ENCODE measurements around the gene ATF6B. TPM values are rescaled to one million over a fixed set of nuclear protein-coding genes. Genes with fewer than 3 reads are reported as not detected.

The ATF6B gene
- total RNA-seq, 1 donor from 2014 or later: 40.8 TPM

DNA sequence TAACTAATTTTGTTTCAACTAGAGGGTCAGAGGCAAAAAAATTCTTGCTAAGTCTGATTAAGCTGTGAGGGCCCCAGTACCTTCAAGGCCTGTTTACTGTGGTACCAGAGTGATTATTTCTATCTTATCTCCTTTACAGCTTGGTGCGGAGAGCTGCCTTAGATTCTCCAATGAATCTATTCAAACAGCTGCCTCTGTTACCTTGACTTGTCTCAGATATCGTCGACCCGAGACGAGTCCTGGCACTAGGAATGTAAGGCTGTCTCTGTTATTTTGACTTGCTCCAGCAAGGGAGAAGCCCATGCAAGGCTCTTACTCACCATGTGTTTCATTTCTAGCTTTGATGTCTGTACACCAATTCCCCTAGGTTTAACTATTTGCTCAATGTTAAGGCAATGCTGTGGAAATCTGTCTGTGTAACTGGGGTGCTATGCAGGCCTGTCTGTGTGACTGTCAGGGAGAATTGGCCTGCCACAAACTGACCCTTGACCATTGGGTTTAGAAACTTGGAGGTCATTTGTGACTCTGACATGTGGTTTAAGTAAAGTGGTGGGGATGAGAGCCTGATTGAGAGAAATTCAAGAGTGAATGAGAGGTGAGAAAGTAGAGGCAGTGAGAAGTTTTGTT is 12.5 kb upstream of the ATF6B start:
- DNase-seq (ENCODE audit: low spot score): no peak
- intact Hi-C loops (cut with DNase I): no loop called here

DNA sequence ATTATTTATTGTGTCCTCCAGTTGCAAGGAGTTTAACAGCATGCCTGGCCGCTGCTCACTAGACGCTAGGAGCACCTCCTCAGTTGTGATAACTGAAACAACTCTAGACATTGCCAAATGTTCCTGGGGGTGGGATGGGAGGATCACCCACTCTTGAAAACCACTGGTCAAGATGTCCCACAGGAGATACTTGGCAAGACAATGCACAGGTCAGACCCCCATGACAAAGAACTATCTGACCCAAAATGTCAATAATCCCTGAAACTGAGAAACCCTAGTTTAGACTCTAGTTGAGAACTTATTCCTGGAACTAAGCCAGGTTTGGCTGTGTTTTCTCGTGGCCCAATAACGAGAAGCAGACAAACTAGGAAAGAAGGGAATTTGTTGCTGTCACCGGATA is 11.5 kb upstream of the ATF6B start:
- DNase-seq (ENCODE audit: low spot score): no peak
- intact Hi-C loops (cut with DNase I): no loop called here

DNA sequence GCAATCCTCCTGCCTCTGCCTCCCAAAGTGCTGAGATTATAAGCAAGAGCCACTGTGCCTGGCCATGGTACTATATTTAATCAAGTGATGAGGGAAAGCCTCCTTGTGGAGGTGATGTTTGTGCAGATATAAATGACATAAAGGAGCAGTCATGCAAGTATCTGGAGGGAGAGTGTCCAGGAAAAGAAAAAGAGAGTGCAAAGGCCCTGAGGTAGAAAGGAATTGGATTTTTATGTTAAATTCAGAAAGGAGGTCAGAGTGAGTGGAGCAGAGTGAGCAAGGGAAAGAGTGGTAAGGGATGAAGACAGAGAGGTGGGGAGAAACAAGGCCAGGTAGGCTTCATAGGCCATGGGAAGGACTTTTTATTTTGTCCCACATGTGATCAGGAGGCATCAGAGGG is 9.4 kb upstream of the ATF6B start:
- intact Hi-C loops (cut with DNase I): no loop called here
- DNase-seq (ENCODE audit: low spot score): no peak

DNA sequence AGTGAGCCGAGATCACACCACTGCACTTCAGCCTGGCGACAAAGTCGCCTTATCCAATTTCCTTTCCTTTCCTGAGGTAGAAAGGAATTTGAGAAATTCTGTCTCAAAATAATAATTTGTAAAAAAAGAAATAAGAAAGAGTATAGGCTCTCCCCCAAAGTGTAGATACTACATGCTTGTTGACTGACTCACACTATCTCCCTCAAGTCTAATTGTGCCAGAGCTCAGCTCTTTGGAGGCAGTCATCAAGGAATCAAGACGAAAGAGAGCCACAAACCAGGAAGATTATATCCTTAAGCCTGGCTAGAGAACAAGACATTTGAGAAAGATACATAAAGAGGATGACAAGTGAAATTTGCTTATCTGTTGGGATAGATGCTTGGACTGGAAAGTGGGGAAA is 5.7 kb upstream of the ATF6B start:
- no peak for DNase-seq (ENCODE audit: low spot score)
- intact Hi-C loops (cut with DNase I): no loop called here

DNA sequence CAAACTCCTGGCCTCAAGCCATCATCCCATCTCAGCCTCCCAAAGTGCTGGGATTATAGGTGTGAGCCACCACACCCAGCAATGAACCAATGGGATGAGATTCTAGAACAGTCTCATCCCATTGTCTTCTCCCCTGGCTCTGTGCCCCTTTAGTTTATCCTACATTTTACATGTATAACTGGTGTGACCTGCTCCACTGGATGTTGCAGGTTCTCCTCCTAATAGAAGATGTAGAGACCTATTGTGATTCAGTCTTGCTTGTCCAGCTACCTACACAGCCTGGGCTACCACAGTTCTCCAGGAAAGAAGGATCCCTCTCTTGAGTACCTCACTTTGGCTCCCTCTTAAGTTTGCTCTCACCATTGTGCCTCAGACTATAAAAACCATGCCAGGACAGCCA is 4.1 kb upstream of the ATF6B start:
- intact Hi-C loops (cut with DNase I): no loop called here
- no peak for DNase-seq (ENCODE audit: low spot score)

DNA sequence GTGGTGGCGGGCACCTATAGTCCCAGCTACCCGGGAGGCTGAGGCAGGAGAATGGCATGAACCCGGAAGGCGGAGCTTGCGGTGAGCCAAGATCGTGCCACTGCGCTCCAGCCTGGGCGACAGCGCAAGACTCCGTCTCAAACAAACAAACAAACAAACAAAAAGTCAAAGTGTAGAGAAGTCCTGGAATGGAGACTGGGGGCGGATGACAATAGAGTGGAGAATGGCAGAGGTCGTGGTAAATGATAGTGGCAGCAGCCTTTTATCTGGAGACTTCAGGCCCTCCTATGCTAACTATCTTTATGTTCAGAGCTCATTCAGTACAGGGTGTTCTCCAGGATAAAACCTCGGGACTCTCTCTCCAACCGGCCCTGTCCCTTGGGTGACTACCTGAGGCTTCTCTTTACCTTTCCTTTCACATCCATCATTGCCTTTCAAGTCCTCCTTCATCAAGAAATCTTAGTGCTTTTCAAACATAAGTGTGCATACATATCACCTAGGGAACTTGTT is 3.4 kb upstream of the ATF6B start:
- intact Hi-C loops (cut with DNase I): loop anchor here (2.0 kb wide), 1 partner anchor 65 kb away; no protein-coding TSS in a partner anchor
- no peak for DNase-seq (ENCODE audit: low spot score)

DNA sequence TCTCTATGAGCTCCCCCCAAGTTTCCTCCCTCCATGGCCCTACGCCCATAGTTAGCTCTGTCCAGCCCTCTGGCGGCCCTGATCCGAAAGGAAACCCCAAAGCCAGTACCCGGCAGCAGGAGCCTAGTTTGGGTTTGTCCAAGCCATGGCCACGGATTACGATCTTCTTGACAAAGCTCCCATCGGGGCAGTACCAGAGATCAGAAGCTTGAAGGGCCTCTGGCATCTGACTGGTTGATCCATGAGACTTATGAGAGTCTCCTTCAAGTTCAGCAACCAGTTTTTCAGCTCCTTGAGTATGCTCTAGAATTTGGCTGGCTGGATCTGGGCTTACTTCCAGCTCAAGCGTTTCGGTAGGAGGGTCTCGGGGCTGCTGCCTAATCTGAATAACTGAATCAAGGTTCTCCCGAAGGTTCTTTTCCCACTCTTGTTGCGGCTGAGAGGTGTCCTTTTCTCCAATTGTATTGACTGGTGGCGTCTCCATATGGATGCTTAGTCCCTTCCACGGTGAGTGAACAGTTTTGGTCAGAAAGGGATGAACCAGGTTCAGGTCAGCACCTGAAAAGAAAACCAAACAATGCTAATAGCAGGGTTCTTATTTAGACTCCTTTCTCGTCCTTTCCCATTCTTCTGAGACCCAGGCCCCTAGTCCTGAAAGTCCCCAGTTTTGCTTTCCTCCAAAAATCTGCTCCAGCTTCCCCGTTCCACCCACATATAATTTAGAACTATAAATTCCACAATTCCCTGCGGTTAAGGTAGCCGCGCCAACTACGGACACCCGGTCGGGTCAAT is 1.4 kb upstream of the ATF6B start:
- intact Hi-C loops (cut with DNase I): loop anchor here (2.0 kb wide), 1 partner anchor 67 kb away; no protein-coding TSS in a partner anchor
- no peak for DNase-seq (ENCODE audit: low spot score)

DNA sequence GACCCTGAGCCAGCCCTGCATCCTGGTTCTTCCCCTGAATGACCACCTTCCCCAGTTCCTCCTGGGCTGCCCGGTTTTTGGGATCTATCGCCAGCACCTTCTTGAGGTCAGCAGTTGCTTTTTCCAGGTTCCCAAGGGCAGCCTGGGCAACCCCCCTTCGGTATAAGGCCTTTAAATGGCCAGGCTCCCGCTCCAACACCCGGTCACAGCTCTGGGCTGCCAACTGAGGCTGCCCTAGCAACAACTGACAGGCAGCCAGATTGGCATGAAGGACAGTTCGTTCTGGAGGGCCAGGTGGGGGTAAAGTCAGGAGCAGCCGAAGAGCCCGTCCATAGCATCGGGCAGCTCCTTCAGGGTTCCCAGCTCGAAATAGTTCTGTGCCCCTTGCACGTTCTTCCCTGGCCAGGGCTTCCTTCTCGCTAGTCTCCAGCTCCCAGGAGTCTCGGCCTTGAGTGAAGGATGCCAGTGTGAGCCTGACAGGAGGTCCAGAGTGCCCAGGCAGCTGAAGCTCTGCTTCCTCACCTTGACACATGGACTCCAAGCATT is 778 bp upstream of the ATF6B start:
- DNase-seq (ENCODE audit: low spot score): no peak
- intact Hi-C loops (cut with DNase I): no loop called here

DNA sequence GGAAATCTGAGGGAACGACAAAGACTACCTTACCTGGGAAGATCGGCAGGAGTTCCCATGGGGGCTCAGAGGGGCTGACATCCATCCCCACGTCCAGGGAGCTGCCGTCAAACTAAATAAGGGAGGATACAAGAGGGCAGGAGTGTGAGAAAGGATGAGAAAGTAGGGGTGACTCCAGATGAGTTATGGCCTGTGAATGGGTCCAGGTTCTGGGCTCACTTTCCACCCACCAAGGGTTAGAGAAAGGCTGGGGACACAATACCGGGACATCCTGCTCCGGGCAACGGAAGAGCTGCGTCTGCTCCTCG is 683 bp downstream of the ATF6B start:
- no peak for DNase-seq (ENCODE audit: low spot score)
- intact Hi-C loops (cut with DNase I): loop anchor here (2.0 kb wide), 1 partner anchor 25 kb away; no protein-coding TSS in a partner anchor

DNA sequence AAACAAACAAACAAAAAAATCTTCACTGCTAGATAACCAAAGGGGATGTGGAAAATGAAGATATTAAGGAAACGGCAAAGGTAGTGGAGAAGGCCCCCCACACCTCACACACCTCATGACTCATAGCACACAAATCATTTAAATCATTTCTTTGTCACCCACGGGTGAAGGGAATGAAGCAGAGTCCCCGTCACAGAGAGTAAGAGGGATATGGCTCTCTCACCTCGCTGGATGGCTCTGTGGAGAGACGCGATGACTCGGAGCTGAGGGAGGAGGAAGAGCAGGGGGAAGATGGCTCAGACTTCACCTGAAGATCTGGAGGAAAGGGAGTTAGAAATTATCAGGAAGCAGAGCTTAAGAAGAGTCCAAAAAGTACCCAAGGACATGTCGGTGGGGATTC is 1.2 kb downstream of the ATF6B start:
- DNase-seq (ENCODE audit: low spot score): no peak
- intact Hi-C loops (cut with DNase I): loop anchor here (2.0 kb wide), 1 partner anchor 26 kb away; no protein-coding TSS in a partner anchor

DNA sequence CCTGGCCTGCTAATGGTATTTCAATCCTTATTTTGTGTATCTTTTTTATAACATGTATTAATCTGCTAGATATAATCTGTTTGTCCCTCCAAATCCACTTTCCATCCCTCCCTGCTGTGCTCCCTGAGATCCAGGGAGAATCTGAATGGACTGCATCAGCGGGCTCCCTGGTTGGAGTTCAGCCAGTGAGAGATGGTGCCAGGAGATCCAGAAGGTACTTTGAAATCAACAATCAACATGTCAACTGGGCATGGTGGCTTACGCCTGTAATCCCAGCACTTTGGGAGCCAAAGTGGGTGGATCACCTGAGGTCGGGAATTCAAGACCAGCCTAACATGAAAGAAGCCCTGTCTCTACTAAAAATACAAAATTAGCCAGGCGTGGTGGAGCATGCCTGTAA is 4.4 kb downstream of the ATF6B start:
- DNase-seq (ENCODE audit: low spot score): no peak
- intact Hi-C loops (cut with DNase I): no loop called here

DNA sequence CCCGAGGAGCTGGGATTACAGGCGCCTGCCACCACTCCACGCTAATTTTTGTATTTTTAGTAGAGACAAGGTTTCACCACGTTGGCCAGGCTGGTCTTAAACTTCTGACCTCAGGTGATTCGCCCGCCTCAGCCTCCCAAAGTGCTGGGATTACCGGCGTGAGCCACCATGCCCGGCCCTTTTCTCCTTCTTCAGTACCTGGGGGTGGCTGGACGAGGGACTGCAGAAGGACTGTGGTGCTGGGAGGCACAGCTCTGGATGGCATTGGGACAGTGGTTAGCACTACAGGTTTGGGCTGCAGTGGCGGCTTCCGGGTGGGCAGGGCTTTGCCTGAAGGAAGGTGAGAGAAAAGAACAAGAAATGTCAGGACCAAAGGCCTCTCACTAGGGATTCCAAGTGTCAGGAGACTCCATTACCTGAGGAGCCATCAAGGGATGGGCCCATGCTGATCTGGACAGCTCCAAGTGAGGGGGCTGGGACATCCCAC is 7.4 kb downstream of the ATF6B start:
- intact Hi-C loops (cut with DNase I): no loop called here
- no peak for DNase-seq (ENCODE audit: low spot score)

DNA sequence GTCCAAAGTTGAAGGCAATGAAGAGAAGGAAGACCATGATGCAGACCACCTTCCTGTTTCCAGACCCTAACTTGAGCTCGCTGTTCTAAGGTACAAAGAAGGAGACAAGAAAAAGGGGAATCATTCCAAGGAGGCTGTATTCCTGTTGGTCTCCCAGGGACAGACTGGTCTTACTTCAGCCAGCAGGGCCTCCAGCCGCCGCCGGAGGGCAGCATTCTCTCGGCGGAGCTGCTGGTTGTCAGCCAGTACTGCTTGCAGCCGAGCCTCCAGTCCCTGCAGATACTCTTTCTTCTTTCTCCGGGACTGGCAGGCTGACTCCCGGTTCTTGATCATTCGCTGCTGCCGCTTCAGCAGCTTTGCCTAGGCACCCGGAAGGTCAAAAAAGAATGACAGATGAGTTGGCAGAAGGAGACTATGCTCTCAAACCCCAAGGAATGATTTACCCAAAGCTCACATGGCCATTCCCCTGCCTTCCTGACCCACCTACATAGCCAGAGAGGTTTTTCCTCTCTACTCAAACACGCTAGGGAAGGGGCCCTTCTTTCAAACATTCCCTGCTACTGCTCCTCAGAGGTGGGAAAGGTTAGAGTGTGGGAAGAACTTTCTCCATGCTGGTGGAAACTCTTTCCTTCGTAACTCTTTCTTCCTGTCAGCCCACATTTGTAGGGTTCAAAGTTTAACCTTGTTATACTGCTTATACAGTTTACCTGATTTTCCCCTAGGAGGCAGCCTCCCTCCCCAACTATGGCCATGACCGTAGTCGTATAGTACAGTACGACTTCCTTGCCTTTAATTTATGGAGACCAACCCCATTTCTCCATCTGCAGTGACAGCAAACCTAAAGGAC is 9.0 kb downstream of the ATF6B start:
- intact Hi-C loops (cut with DNase I): no loop called here
- peak; percentile 94 for DNase-seq (ENCODE audit: low spot score)

DNA sequence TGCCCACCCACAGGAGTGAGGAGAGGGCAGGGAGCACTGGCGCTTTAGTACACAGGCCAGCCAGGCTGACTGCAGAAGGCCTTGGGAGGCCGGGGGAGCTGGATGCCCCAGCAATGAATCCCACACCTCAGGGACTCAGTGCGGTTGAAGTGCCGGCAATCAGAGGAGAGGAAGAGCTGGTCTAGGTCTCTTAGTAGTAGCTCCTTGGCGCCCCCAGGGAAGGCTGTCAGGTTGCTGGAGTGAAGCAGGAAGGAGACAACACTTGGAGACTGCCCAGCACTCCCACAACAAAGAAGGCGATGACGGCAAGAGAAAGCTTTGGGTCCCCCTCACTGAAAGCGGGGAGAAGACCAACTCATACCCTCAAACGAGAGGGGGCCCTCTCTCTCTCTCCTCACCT is 10.6 kb downstream of the ATF6B start:
- DNase-seq (ENCODE audit: low spot score): no peak
- intact Hi-C loops (cut with DNase I): no loop called here

DNA sequence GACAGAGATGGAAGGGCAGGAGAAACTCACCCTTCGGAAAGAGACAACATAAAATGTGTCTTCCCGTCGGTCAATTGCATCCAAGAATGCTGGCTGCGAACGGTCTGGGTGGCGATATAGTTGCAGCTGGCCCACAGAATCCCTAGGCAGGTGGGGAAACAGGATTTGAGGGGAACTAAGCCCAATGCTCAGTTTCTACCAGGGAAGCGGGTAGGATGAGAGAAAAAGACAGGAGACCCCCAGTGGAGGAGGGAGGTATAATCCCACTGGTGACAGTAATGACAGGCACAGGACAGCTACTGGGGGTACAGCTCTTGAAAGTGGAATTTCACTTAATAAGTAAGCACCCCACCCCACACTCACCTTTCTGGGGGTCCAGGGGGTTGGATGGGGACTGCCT is 11.4 kb downstream of the ATF6B start:
- intact Hi-C loops (cut with DNase I): no loop called here
- DNase-seq (ENCODE audit: low spot score): no peak

DNA sequence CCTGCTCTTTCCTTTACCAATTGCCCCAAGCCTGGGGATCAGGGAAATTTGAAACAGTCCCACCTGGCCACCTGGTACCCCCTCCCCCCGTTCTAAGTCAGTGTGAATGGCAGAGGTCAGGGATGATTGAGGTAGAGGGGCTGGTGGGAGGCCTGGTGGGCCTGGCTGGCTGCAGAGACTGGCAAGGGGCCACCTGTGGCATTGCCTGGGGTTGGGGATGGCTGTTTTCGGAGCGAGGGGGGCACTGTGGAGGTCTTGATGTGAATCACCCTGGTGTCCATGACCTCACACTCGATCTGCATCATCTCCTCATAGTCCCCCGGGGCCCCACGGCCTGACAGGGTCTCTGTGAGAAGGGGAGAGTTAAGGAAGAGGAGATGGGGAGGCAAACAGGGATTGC is 12.4 kb downstream of the ATF6B start:
- intact Hi-C loops (cut with DNase I): no loop called here
- no peak for DNase-seq (ENCODE audit: low spot score)

DNA sequence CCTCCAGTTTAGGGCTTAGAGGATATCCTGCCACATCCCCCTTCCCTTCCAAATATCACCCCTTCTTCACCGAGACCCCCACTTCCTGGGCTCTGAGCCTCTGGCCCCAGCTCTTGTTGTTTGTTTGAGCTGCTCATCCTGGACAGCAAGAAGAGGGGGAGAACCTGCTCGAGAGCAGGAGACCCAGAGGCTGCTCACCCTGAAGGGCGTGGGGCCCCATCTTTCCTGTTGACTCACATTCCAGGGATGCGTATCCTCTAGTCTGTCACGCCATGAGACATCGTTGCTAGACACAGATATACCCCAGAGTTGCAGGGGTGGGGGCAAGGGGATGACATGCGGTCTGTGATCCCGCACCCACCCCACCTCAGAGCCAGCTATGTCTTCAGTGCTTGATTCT is 13.2 kb downstream of the ATF6B start:
- intact Hi-C loops (cut with DNase I): no loop called here
- DNase-seq (ENCODE audit: low spot score): no peak

DNA sequence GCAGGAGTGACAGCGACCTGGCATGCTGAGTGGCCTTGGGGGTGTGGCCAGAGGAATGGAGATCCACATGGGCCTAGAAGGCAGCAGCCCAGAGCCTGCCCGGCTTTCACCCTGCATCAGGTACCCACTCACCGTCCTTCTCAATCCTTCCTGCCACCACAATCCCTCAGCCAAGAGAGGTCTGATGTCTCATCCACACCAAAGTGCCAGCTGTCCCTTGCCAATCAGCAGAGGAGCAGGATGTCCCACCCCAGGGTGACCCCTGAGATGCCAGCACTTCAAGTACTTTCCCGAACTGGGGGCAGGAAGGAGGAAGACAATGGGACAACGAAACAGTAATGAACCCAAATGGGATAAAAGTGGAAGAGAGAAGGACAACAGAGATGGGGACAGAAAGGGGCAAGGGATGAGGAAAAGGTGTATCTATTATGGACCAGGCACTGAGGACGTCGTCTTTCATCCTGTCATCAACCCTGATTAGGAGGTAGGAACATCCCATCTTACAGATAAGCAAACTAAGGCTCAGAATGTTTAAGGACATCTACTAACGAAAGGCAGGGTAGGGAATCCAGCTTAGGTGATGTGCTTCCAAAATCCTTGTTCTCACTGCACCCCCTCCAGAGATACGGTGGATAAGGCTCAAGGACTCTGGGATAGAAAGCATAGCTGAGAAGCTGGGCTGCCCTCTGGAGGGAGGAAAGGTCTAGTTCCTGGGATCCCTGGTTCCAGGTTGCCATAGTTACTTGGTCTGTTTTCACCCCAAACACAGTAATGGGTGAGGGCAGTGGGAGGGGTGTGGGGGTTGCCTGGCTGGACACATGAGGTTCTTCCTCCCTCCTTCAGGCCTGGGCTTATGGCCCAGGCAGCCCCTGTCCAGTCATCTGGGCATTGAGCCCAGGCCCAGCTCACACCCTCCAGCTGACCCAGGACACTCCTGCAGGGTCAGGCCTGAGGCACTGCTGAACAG is 14.4 kb downstream of the ATF6B start:
- intact Hi-C loops (cut with DNase I): no loop called here
- peak; percentile 83 for DNase-seq (ENCODE audit: low spot score)

All from cardiac septum (tissue), 1 donor.